Naive thymus-derived CD8-positive, alpha-beta T cell (primary cell): ENCODE measurements around the gene ZNF664. TPM values are rescaled to one million over a fixed set of nuclear protein-coding genes. Genes with fewer than 3 reads are reported as not detected.

Experiments used
- ATAC-seq, 2 donors: fragments of 150-1000 bp; cut with Tn5 transposase in 1 of 2; sonication (Bioruptor Pico), chemical (Tn5 transposase) in 1 of 2; 1 replicate in 1 of 2; 2 replicates in 1 of 2; pipeline ENCODE4 v1.10.0; 2021; ENCODE audit warnings: mild to moderate bottlenecking in 2 of 2, moderate library complexity in 2 of 2
- POLR2A ChIA-PET: fragments of 350-600 bp; sonication (Branson Sonifier 250); formaldehyde crosslinking; loops from one replicate; lab custom pipeline; 2021; ENCODE audit warnings: antibody characterized with exemption; lab: Charles Lee
- DNase-seq, 10 donors: peaks; one replicate each; pipeline versions ENCODE4 v3.0.0 to v3.0.0-alpha.2; 2020 to 2022
- H3K27ac Mint-ChIP-seq, 10 donors: one replicate each; pipeline ENCODE4 v1.8.0; 2020 to 2022; ENCODE audit warnings: mild to moderate bottlenecking in 10 of 10, mixed read lengths in 10 of 10, moderate library complexity in 4 of 10, inconsistent platforms in 1 of 10
- H3K27me3 Mint-ChIP-seq, 5 donors: one replicate each; pipeline ENCODE4 v1.8.0; 2021 to 2022; ENCODE audit warnings: mixed read lengths in 5 of 5
- H3K36me3 Mint-ChIP-seq, 3 donors: one replicate each; pipeline ENCODE4 v1.8.0; 2020 to 2022; ENCODE audit warnings: mixed read lengths in 3 of 3, mild to moderate bottlenecking in 2 of 3, inconsistent platforms in 1 of 3
- H3K4me1 Mint-ChIP-seq, 4 donors: one replicate each; pipeline ENCODE4 v1.8.0; 2021 to 2022; ENCODE audit warnings: mixed read lengths in 4 of 4
- H3K4me3 Mint-ChIP-seq, 10 donors: one replicate each; pipeline ENCODE4 v1.8.0; 2020 to 2022; ENCODE audit warnings: mild to moderate bottlenecking in 10 of 10, mixed read lengths in 10 of 10, moderate library complexity in 6 of 10, inconsistent platforms in 1 of 10
- H3K9me3 Mint-ChIP-seq, 9 donors: one replicate each; pipeline ENCODE4 v1.8.0; 2020 to 2022; ENCODE audit warnings: mixed read lengths in 9 of 9, mild to moderate bottlenecking in 3 of 9, inconsistent platforms in 1 of 9, moderate library complexity in 1 of 9
- polyA plus RNA-seq, 3 donors: library from polyadenylated mRNA; unstranded; fragments of 300-500 nt; fragmentation: Illumina TruSeq; gene quantifications; one replicate each; pipeline ENCODE4 v1.2.3, GENCODE V29; 2021
- total RNA-seq, 8 experiments: library from RNA in 2 of 8; stranded (reverse) in 2 of 8; gene quantifications; one replicate each; pipeline ENCODE4 v1.2.3 and lab custom pipeline; 2021 to 2026

Gene ZNF664
- total and polyA plus RNA-seq, 5 experiments from 2014 or later = 9.4 to 47.9 (median 10.8) TPM

DNA sequence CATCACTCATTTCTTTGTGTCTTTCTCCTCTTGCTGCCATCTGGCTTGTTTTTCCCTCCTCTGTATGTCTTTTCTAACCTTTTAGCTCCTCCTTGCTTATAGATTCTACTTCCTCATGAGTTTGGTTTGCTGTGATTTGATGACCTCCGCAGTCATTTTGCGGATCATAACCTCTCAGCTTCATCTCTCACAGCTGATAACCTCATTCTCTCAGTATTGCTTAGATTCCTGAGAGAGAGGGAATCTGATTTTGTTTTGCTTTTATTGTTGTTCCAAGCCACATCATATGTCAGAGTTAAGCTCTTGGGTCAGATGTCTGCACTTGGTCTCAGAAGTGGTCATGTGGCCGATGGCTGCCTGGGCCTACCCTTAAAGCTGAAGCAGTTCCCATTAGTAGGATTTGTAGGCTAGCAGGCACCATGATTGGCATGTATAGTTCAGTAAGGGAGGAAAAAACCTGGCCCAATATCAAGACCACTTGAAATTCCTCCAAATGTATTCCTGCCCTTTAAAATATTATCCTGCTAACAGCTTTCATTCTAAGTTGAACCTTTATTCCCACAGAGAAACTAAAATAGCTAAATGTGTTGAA, 13.5 kb downstream of the ZNF664 start:
- POLR2A ChIA-PET = interaction anchor here (0.6 kb wide), 2 partner anchors 50 to 921 kb away, joined by 3 to 4 read pairs; no protein-coding TSS in a partner anchor
- Mint-ChIP-seq H3K4me1 (peaks cover 27 to 57% (median 30%) of the 10 kb centered on the region in 4 donors), H3K27ac (peak overlapping the region in 2 of 10 donors; percentile 14 to 68)

GRCh38 chr12:123987022-123987421, 14.0 kb downstream of the ZNF664 start:
- no peaks in the 10 kb centered on the region for H3K27me3 Mint-ChIP-seq
- H3K9me3 Mint-ChIP-seq = no peaks in the 10 kb centered on the region
- POLR2A ChIA-PET = interaction anchor here (0.6 kb wide), 2 partner anchors 49 to 921 kb away, joined by 3 to 4 read pairs; no protein-coding TSS in a partner anchor
- ATAC-seq (no peak), DNase-seq (no peak)
- H3K4me1 Mint-ChIP-seq = peaks cover 27 to 55% (median 29%) of the 10 kb centered on the region in 4 donors
- H3K36me3 Mint-ChIP-seq = peaks cover 8 to 62% (median 22%) of the 10 kb centered on the region in 3 donors
- H3K4me3 Mint-ChIP-seq = no peak overlapping the region
- H3K27ac Mint-ChIP-seq = no peak overlapping the region

More for the DNA sequence above, 13.5 kb downstream of the ZNF664 start:
- Mint-ChIP-seq H3K9me3 (no peaks in the 10 kb centered on the region), H3K27me3 (no peaks in the 10 kb centered on the region), H3K36me3 (peaks cover 8 to 61% (median 22%) of the 10 kb centered on the region in 3 donors), H3K4me3 (no peak overlapping the region)
- ATAC-seq = no peak
- DNase-seq = no peak

DNA sequence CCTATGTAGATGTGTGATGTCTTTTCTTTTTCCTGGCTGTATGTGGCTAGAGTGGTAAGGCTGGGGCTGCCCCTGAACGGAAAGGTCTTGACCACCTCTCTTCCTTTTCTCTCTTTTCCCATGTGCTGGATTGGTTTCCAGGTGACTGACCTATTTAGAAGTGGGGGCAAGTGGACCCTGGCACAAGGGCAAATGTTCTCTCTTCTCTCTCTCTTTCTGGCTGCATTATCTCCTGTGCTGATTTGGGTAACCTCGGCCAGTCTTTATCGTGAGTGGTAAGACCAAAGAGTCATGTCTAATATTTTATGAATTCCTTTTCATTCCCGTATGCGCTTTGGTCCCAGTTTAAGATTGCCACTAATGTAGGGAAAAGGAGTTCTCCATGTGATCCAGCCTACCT, 16.2 kb downstream of the ZNF664 start:
- no peak for ATAC-seq
- POLR2A ChIA-PET = no interaction called here
- Mint-ChIP-seq H3K27me3 (no peaks in the 10 kb centered on the region), H3K9me3 (no peaks in the 10 kb centered on the region), H3K27ac (peak overlapping the region in 1 of 10 donors; percentile 50), H3K36me3 (peaks cover 8 to 71% (median 27%) of the 10 kb centered on the region in 3 donors), H3K4me1 (peaks cover 23 to 48% (median 30%) of the 10 kb centered on the region in 4 donors), H3K4me3 (no peak overlapping the region)
- DNase-seq = no peak

DNA sequence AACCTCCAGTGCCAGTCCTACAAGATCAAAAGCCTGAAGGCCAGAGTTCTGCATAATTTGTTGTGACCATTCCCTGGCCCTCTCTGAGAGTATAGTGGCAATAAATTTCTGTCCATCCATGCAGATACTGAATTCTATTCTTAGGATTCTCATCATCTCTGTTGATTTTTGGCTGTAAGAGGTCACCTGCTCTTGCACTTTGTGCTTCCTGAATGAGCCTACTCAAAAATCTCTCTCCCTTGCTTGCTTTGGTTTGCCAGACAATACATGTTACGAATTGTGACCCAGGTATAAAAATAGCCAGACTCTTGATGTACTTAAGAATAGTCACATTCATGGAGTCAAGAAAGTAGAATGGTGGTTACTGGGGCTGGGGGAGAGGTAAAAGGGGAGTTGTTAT, 16.7 kb downstream of the ZNF664 start:
- H3K27ac Mint-ChIP-seq = peak overlapping the region in 1 of 10 donors; percentile 2
- no peaks in the 10 kb centered on the region for H3K9me3 Mint-ChIP-seq
- no peak for ATAC-seq
- H3K4me1 Mint-ChIP-seq = peaks cover 26 to 48% (median 30%) of the 10 kb centered on the region in 4 donors
- peaks cover 8 to 67% (median 27%) of the 10 kb centered on the region in 3 donors for H3K36me3 Mint-ChIP-seq
- no peaks in the 10 kb centered on the region for H3K27me3 Mint-ChIP-seq
- DNase-seq = no peak
- POLR2A ChIA-PET = no interaction called here
- no peak overlapping the region for H3K4me3 Mint-ChIP-seq

DNA sequence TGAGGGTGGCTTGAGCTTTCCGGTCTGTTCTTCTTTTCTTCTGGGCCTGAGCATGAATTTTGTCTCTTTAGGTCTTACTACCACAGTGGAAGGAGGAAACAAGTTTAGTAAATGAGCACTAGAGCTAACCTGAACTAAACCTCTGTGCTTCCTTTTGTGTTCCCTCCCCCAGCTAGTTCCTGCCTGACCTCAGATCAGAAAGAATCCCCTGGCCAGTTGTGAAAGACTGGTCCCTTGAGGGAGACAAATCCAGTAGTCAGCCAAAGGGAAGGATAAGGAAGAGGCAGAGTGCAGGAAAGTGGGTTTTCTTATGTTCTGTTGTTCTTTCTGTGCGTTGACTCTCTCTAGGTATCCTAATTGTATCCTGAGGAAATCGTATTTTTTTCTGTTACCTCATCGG, 17.5 kb downstream of the ZNF664 start:
- no peaks in the 10 kb centered on the region for H3K9me3 Mint-ChIP-seq
- no peaks in the 10 kb centered on the region for H3K27me3 Mint-ChIP-seq
- peak overlapping the region in 1 of 10 donors; percentile 15 for H3K27ac Mint-ChIP-seq
- POLR2A ChIA-PET = no interaction called here
- H3K4me1 Mint-ChIP-seq = peaks cover 30 to 54% (median 36%) of the 10 kb centered on the region in 4 donors
- no peak for DNase-seq
- peaks cover 8 to 66% (median 27%) of the 10 kb centered on the region in 3 donors for H3K36me3 Mint-ChIP-seq
- ATAC-seq = no peak
- no peak overlapping the region for H3K4me3 Mint-ChIP-seq

- Mint-ChIP-seq H3K36me3 (peaks cover 8 to 69% (median 27%) of the 10 kb centered on the region in 3 donors), H3K27ac (no peak overlapping the region)
- POLR2A ChIA-PET = no interaction called here
These were observed 18.4 kb downstream of the ZNF664 start for GRCh38 chr12:123991372-123991951.

GRCh38 chr12:123992118-123992825, 19.3 kb downstream of the ZNF664 start:
- H3K4me1 Mint-ChIP-seq = peaks cover 33 to 59% (median 43%) of the 10 kb centered on the region in 4 donors
- H3K9me3 Mint-ChIP-seq = no peaks in the 10 kb centered on the region
- DNase-seq = no peak
- no peak overlapping the region for H3K27ac Mint-ChIP-seq
- peaks cover 8 to 70% (median 27%) of the 10 kb centered on the region in 3 donors for H3K36me3 Mint-ChIP-seq
- POLR2A ChIA-PET = no interaction called here
- H3K27me3 Mint-ChIP-seq = no peaks in the 10 kb centered on the region
- no peak overlapping the region for H3K4me3 Mint-ChIP-seq
- ATAC-seq = no peak

More at GRCh38 chr12:123991372-123991951, 18.4 kb downstream of the ZNF664 start:
- DNase-seq (no peak), ATAC-seq (no peak)
- Mint-ChIP-seq H3K9me3 (no peaks in the 10 kb centered on the region), H3K4me3 (no peak overlapping the region), H3K27me3 (no peaks in the 10 kb centered on the region), H3K4me1 (peaks cover 36 to 61% (median 43%) of the 10 kb centered on the region in 4 donors)

GRCh38 chr12:123995023-123995748, 22.2 kb downstream of the ZNF664 start:
- Mint-ChIP-seq H3K36me3 (peaks cover 0 to 57% (median 12%) of the 10 kb centered on the region in 3 donors), H3K4me1 (peaks cover 32 to 59% (median 40%) of the 10 kb centered on the region in 4 donors), H3K4me3 (no peak overlapping the region), H3K27ac (peak overlapping the region in 3 of 10 donors; percentile 7 to 50 (median 22)), H3K27me3 (no peaks in the 10 kb centered on the region), H3K9me3 (no peaks in the 10 kb centered on the region)
- DNase-seq (no peak), ATAC-seq (no peak)
- POLR2A ChIA-PET = interaction anchor here (0.6 to 1.3 kb wide), 2 partner anchors 11 to 452 kb away, joined by 3 to 4 read pairs; no protein-coding TSS in a partner anchor

DNA sequence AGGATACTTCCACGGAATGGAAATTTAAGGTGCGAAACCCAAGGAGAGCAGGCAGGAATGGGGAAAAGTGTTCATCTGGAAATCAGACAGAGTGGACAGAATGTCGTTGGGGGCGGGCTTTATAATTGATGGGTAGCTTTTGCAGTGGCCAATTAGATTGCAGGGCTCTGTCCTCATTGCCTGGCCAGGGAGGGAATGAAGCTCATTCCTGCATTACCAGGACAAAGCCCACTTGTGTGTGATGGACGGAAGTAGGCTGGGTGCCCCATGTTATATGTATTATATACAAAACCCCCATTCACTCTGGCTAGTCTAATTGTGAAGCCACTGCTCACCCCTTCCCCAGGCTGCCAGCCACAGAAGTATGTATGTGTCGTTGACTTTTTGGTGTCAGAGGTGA, 23.6 kb downstream of the ZNF664 start:
- Mint-ChIP-seq H3K27ac (peak overlapping the region in 3 of 10 donors; percentile 32 to 68 (median 44)), H3K27me3 (no peaks in the 10 kb centered on the region), H3K36me3 (peaks cover 0 to 44% (median 6%) of the 10 kb centered on the region in 3 donors), H3K9me3 (no peaks in the 10 kb centered on the region), H3K4me3 (no peak overlapping the region), H3K4me1 (peaks cover 28 to 48% (median 34%) of the 10 kb centered on the region in 4 donors)
- no peak for ATAC-seq
- POLR2A ChIA-PET = no interaction called here
- no peak for DNase-seq

DNA sequence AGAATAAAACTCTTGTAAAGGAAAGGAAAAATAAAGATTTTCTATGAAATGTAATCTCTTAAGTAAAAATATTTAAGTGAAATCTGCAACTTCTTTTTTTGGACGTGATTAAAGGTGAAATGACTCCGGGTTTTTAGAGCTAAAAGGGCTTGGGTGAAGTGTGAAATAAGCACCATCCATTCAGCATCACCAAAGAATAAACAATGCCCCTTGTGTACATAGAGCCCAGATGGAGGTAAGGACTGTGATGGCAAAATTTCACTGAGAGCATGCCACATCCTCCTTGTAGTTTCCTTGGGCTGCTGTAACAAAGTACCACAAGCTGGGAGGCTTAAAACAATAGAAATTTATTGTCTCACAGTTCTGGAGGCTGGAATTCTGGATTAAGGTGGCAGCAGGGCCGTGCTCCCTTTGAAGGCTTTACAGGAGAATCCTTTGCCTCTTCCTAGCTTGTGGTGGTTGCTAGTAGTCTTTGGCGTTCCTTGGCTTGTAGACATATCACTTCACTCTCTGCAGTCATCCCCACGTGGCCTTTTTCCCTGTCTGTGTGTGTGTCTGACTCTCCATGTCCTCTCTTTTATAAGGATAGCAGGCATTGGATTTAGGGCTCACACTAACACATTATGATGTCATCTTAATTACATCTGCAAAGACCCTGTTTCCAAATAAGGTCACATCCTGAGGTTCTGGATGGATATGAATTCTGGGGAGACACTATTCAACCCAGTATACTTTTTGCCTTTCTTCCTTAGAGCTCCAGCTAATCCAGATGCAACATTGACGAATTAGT, 24.2 kb downstream of the ZNF664 start:
- Mint-ChIP-seq H3K9me3 (no peaks in the 10 kb centered on the region), H3K36me3 (peaks cover 0 to 40% (median 6%) of the 10 kb centered on the region in 3 donors), H3K27ac (peak overlapping the region in 4 of 10 donors; percentile 7 to 68 (median 38)), H3K27me3 (no peaks in the 10 kb centered on the region), H3K4me3 (no peak overlapping the region), H3K4me1 (peaks cover 28 to 48% (median 34%) of the 10 kb centered on the region in 4 donors)
- DNase-seq (no peak), ATAC-seq (no peak)
- POLR2A ChIA-PET = no interaction called here

GRCh38 chr12:123997908-123998307, 24.9 kb downstream of the ZNF664 start:
- POLR2A ChIA-PET = no interaction called here
- no peaks in the 10 kb centered on the region for H3K9me3 Mint-ChIP-seq
- ATAC-seq (no peak), DNase-seq (no peak)
- H3K4me1 Mint-ChIP-seq = peaks cover 28 to 48% (median 34%) of the 10 kb centered on the region in 4 donors
- no peak overlapping the region for H3K27ac Mint-ChIP-seq
- no peaks in the 10 kb centered on the region for H3K27me3 Mint-ChIP-seq
- H3K36me3 Mint-ChIP-seq = peaks cover 0 to 35% (median 6%) of the 10 kb centered on the region in 3 donors
- H3K4me3 Mint-ChIP-seq = no peak overlapping the region
